Measurements from ENCODE around the gene QKI.

- TF ChIP-seq, protein P1, sequence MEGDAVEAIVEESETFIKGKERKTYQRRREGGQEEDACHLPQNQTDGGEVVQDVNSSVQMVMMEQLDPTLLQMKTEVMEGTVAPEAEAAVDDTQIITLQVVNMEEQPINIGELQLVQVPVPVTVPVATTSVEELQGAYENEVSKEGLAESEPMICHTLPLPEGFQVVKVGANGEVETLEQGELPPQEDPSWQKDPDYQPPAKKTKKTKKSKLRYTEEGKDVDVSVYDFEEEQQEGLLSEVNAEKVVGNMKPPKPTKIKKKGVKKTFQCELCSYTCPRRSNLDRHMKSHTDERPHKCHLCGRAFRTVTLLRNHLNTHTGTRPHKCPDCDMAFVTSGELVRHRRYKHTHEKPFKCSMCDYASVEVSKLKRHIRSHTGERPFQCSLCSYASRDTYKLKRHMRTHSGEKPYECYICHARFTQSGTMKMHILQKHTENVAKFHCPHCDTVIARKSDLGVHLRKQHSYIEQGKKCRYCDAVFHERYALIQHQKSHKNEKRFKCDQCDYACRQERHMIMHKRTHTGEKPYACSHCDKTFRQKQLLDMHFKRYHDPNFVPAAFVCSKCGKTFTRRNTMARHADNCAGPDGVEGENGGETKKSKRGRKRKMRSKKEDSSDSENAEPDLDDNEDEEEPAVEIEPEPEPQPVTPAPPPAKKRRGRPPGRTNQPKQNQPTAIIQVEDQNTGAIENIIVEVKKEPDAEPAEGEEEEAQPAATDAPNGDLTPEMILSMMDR (IDR thresholded peaks at IDR 0.05) = no peak
- no peak for TF ChIP-seq POLR2A (IDR thresholded peaks at IDR 0.05)
These were observed 106.4 kb downstream of the QKI start for GRCh38 chr6:163520956-163521355.

Data from breast epithelium (tissue), 3 donors.